K562 (cell line): ENCODE results near the gene RASSF1. TPM values are rescaled to one million over a fixed set of nuclear protein-coding genes. Genes with fewer than 3 reads are reported as not detected.

Source experiments
- BCL6 ChIP-seq: fragments of 250-450 bp; sonication (Bioruptor Pico); IDR thresholded peaks from 2 replicates; pipeline ENCODE4 v1.4.0; 2020
- BRF2 ChIP-seq: IDR thresholded peaks from 3 replicates; pipeline ENCODE4 v1.6.1; 2011; ENCODE audit warnings: borderline replicate concordance, mild to moderate bottlenecking; ENCODE audit not compliant: insufficient read length, insufficient read depth
- JUND ChIP-seq, 2 experiments: IDR thresholded peaks; 2 replicates in 1 of 2; 3 replicates in 1 of 2; pipeline ENCODE4 v1.6.1; 2011; ENCODE audit warnings: borderline replicate concordance in 2 of 2, low read depth in 2 of 2, low read length in 2 of 2, improper control_type of control experiment in 1 of 2, missing biosample characterization in 1 of 2, missing genetic modification characterization in 1 of 2, missing genetic modification reagents in 1 of 2
- MTA2 ChIP-seq: fragments of 450-650 bp; IDR thresholded peaks from 2 replicates; pipeline ENCODE4 v1.6.1; 2016; ENCODE audit warnings: low read depth
- SMAD3 ChIP-seq: fragments of 450-650 bp; formaldehyde crosslinking; conservative IDR thresholded peaks from 2 replicates; pipeline ENCODE4 v1.4.0; 2020; ENCODE audit warnings: mild to moderate bottlenecking
- ZBTB5 ChIP-seq: fragments of 450-650 bp; IDR thresholded peaks from 2 replicates; pipeline ENCODE4 v1.6.1; 2017; ENCODE audit warnings: antibody characterized with exemption
- ZNF398 ChIP-seq: fragments of 250-450 bp; sonication (Bioruptor Pico); IDR thresholded peaks from 2 replicates; pipeline ENCODE4 v1.8.0; 2021; ENCODE audit warnings: moderate library complexity, mild to moderate bottlenecking, inconsistent platforms
- ZNF511 ChIP-seq: sonication (generic); formaldehyde crosslinking; IDR thresholded peaks from 2 replicates; pipeline ENCODE4 v1.8.0; 2022; ENCODE audit warnings: mild to moderate bottlenecking, missing genetic modification reagents
- polyA plus RNA-seq, 8 experiments: library from polyadenylated mRNA; depleted of rRNA in 4 of 8; stranded (reverse) in 5 of 8; unstranded in 3 of 8; fragments of >200 nt; fragmentation: Nextera tagmentation in 2 of 8; fragmentation: Illumina TruSeq in 1 of 8; extraction: Ambion mirVana in 2 of 8; extraction: Trizol in 1 of 8; gene quantifications; 2 replicates each; pipeline versions ENCODE4 v1.2.1 to v1.2.3, GENCODE V29; 2011 to 2014; ENCODE audit warnings: inconsistent platforms in 1 of 8, missing spikeins in 1 of 8
- total RNA-seq, 7 experiments: library from RNA; depleted of rRNA in 6 of 7; stranded (reverse); fragments of >200 nt in 6 of 7; fragmentation: Illumina TruSeq in 2 of 7; extraction: Trizol in 2 of 7; gene quantifications; 2 replicates each; pipeline versions ENCODE4 v1.2.1 to v1.2.3, GENCODE V29; 2011 to 2021; ENCODE audit warnings: low replicate concordance in 1 of 7

The RASSF1 gene
- total and polyA plus RNA-seq, 9 of the 15 experiments (the other 6 are each of a cell fraction or from before 2014, with no cell fraction given), result 3.6 to 57.1 (median 24.6) TPM

- no peak for TF ChIP-seq ZBTB5
- TF ChIP-seq MTA2, result no peak
- no peak for TF ChIP-seq ZNF398
- no peak for TF ChIP-seq ZNF511 (CRISPR knock-in tag)
- no peak for TF ChIP-seq BRF2
- no peak for TF ChIP-seq JUND (IDR thresholded peaks at IDR 0.05; ENCODE audit: borderline replicate concordance, low read depth, low read length)
- TF ChIP-seq JUND (tag; IDR thresholded peaks at IDR 0.05; ENCODE audit: borderline replicate concordance, low read depth, low read length), result no peak
- no peak for TF ChIP-seq BCL6 (CRISPR knock-in tag)
- no peak for TF ChIP-seq SMAD3 (CRISPR knock-in tag)
These were observed 13.5 kb downstream of the RASSF1 start (continued) for GRCh38 chr3:50327129-50327528.
